CD14-positive monocyte (primary cell): ENCODE data around the gene ARNT2. TPM values are rescaled to one million over a fixed set of nuclear protein-coding genes. Genes with fewer than 3 reads are reported as not detected.

Experiments used
- DNase-seq, 3 donors: peaks; one replicate each; pipeline ENCODE4 v3.0.0-alpha.2; 2011 to 2022
- H2AFZ ChIP-seq: 2 replicates; pipeline ENCODE4 v1.6.0; 2012; ENCODE audit warnings: mild to moderate bottlenecking, low read depth, low read length, inconsistent platforms; ENCODE audit not compliant: insufficient read depth, poor library complexity, severe bottlenecking
- H3K27ac ChIP-seq, 2 donors: 1 replicate in 1 of 2; 2 replicates in 1 of 2; pipeline ENCODE4 v1.5.1; 2012 to 2013; ENCODE audit warnings: low read length in 2 of 2, control low read depth in 1 of 2, inconsistent platforms in 1 of 2, low read depth in 1 of 2, mild to moderate bottlenecking in 1 of 2
- H3K27me3 ChIP-seq, 2 donors: one replicate each; pipeline versions ENCODE4 v1.6.0 to v1.6.1; 2011 to 2013; ENCODE audit warnings: low read length in 2 of 2; ENCODE audit not compliant: control insufficient read depth in 2 of 2, insufficient read depth in 2 of 2
- H3K36me3 ChIP-seq, 2 donors: replicated peaks in 1 of 2; 1 replicate in 1 of 2; 2 replicates in 1 of 2; pipeline versions ENCODE4 v1.5.1 to v1.6.1; 2012 to 2013; ENCODE audit warnings: low read length in 2 of 2, control low read depth in 1 of 2, inconsistent platforms in 1 of 2, mild to moderate bottlenecking in 1 of 2; ENCODE audit not compliant: insufficient read depth in 2 of 2, control insufficient read depth in 1 of 2
- H3K4me1 ChIP-seq, 2 donors: 1 replicate in 1 of 2; 2 replicates in 1 of 2; pipeline versions ENCODE4 v1.5.1 to v1.6.1; 2012 to 2013; ENCODE audit warnings: low read length in 2 of 2, control low read depth in 1 of 2, inconsistent platforms in 1 of 2, mild to moderate bottlenecking in 1 of 2, moderate library complexity in 1 of 2; ENCODE audit not compliant: insufficient read depth in 2 of 2, control insufficient read depth in 1 of 2
- H3K4me2 ChIP-seq: replicated peaks from 2 replicates; pipeline ENCODE3; 2012; ENCODE audit warnings: low read length, moderate library complexity, mild to moderate bottlenecking; ENCODE audit not compliant: poor library complexity, severe bottlenecking; ENCODE audit errors: extremely low read depth
- H3K4me3 ChIP-seq, 3 experiments: fragments of 200-600 bp in 1 of 3; sonication (generic) in 1 of 3; replicated peaks in 1 of 3; 1 replicate in 2 of 3; 2 replicates in 1 of 3; pipeline ENCODE4 v1.5.1; 2011 to 2013; ENCODE audit warnings: low read length in 3 of 3, mild to moderate bottlenecking in 3 of 3, control low read depth in 2 of 3, low read depth in 2 of 3, inconsistent platforms in 1 of 3, moderate library complexity in 1 of 3
- H3K79me2 ChIP-seq: 2 replicates; pipeline ENCODE4 v1.6.0; 2012; ENCODE audit warnings: mild to moderate bottlenecking, control low read depth, inconsistent platforms, low read length, moderate library complexity; ENCODE audit not compliant: insufficient read depth
- H3K9ac ChIP-seq: 2 replicates; pipeline ENCODE4 v1.6.0; 2017; ENCODE audit warnings: low read length, mild to moderate bottlenecking; ENCODE audit not compliant: insufficient read depth, poor library complexity, severe bottlenecking
- H3K9me3 ChIP-seq, 2 donors: replicated peaks in 1 of 2; 1 replicate in 1 of 2; 2 replicates in 1 of 2; pipeline versions ENCODE4 v1.5.1 to v1.6.1; 2012 to 2013; ENCODE audit warnings: low read length in 2 of 2, control low read depth in 1 of 2; ENCODE audit not compliant: control insufficient read depth in 1 of 2, insufficient read depth in 1 of 2
- H4K20me1 ChIP-seq: 2 replicates; pipeline ENCODE4 v1.6.0; 2012; ENCODE audit warnings: mild to moderate bottlenecking, low read length, control low read depth, moderate library complexity; ENCODE audit not compliant: insufficient read depth
- H3K27ac Mint-ChIP-seq, 7 donors: one replicate each; pipeline ENCODE4 v1.8.0; 2020; ENCODE audit warnings: mild to moderate bottlenecking in 7 of 7, mixed read lengths in 7 of 7, moderate library complexity in 6 of 7, inconsistent platforms in 2 of 7
- H3K27me3 Mint-ChIP-seq, 3 donors: one replicate each; pipeline ENCODE4 v1.8.0; 2021 to 2022; ENCODE audit warnings: low read depth in 3 of 3, mild to moderate bottlenecking in 3 of 3, mixed read lengths in 3 of 3, moderate library complexity in 3 of 3, inconsistent platforms in 1 of 3
- H3K36me3 Mint-ChIP-seq, 2 donors: one replicate each; pipeline ENCODE4 v1.8.0; 2020; ENCODE audit warnings: mixed read lengths in 2 of 2, inconsistent platforms in 1 of 2, mild to moderate bottlenecking in 1 of 2
- H3K4me1 Mint-ChIP-seq: one replicate; pipeline ENCODE4 v1.8.0; 2020; ENCODE audit warnings: mild to moderate bottlenecking, mixed read lengths
- H3K4me3 Mint-ChIP-seq, 2 donors: one replicate each; pipeline ENCODE4 v1.8.0; 2020; ENCODE audit warnings: mild to moderate bottlenecking in 2 of 2, mixed read lengths in 2 of 2, moderate library complexity in 1 of 2
- H3K9me3 Mint-ChIP-seq, 7 donors: one replicate each; pipeline ENCODE4 v1.8.0; 2020 to 2022; ENCODE audit warnings: mixed read lengths in 7 of 7, mild to moderate bottlenecking in 6 of 7, moderate library complexity in 6 of 7, inconsistent platforms in 2 of 7
- WGBS: methylation state at CpG from one replicate; pipeline ENCODE4 v1.1.5; 2013; ENCODE audit warnings: missing lambda C conversion rate; ENCODE audit not compliant: insufficient coverage; 5-methylcytosine and 5-hydroxymethylcytosine counted together
- intact Hi-C, 2 donors: fragments of 100-400 bp; cut with micrococcal nuclease; formaldehyde crosslinking; loops; one replicate each; pipeline versions ENCODE4 v1.15.0 to v1.15.1; 2023
- polyA plus RNA-seq, 3 donors: library from polyadenylated mRNA; depleted of rRNA in 1 of 3; unstranded in 2 of 3; stranded (reverse) in 1 of 3; fragments of 300-500 nt in 2 of 3; fragments of >200 nt in 1 of 3; fragmentation: Illumina TruSeq in 2 of 3; gene quantifications; 1 replicate in 2 of 3; 2 replicates in 1 of 3; pipeline ENCODE4 v1.2.3, GENCODE V29; 2012 to 2021
- TF ChIP-seq, protein P1 (sequence below): fragments of 200-600 bp; IDR thresholded peaks from one replicate; pipeline ENCODE4 v1.8.0; 2022; ENCODE audit warnings: antibody characterized with exemption, mild to moderate bottlenecking

The ARNT2 gene
- polyA plus RNA-seq, 3 donors: not detected

- H3K4me3 Mint-ChIP-seq: no peak overlapping the region
- H3K9me3 Mint-ChIP-seq: no peaks in the 10 kb centered on the region
- Histone ChIP-seq H4K20me1 (no peaks in the 10 kb centered on the region), H3K27ac (no peak overlapping the region), H3K4me1 (no peaks in the 10 kb centered on the region), H3K9ac (no peak overlapping the region), H3K9me3 (no peaks in the 10 kb centered on the region), H3K4me3 (no peak overlapping the region), H3K36me3 (no peaks in the 10 kb centered on the region), H2AFZ (no peak overlapping the region), H3K27me3 (no peaks in the 10 kb centered on the region), H3K79me2 (no peaks in the 10 kb centered on the region), H3K4me2 (no peak overlapping the region)
- DNase-seq: no peak
- H3K27me3 Mint-ChIP-seq: peaks cover 2 to 4% (median 4%) of the 10 kb centered on the region in 3 donors
- H3K36me3 Mint-ChIP-seq: no peaks in the 10 kb centered on the region
- intact Hi-C loops: no loop called here
- WGBS: 95% methylated on average over 8 of the region's 8 CpGs
- H3K27ac Mint-ChIP-seq: no peak overlapping the region
- H3K4me1 Mint-ChIP-seq: peaks cover 2% of the 10 kb centered on the region
- TF ChIP-seq, protein P1, sequence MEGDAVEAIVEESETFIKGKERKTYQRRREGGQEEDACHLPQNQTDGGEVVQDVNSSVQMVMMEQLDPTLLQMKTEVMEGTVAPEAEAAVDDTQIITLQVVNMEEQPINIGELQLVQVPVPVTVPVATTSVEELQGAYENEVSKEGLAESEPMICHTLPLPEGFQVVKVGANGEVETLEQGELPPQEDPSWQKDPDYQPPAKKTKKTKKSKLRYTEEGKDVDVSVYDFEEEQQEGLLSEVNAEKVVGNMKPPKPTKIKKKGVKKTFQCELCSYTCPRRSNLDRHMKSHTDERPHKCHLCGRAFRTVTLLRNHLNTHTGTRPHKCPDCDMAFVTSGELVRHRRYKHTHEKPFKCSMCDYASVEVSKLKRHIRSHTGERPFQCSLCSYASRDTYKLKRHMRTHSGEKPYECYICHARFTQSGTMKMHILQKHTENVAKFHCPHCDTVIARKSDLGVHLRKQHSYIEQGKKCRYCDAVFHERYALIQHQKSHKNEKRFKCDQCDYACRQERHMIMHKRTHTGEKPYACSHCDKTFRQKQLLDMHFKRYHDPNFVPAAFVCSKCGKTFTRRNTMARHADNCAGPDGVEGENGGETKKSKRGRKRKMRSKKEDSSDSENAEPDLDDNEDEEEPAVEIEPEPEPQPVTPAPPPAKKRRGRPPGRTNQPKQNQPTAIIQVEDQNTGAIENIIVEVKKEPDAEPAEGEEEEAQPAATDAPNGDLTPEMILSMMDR: no peak
Measured at GRCh38 chr15:80577552-80578205, 173.5 kb downstream of the ARNT2 start.

GRCh38 chr15:80578206-80578595, 174.0 kb downstream of the ARNT2 start:
- Histone ChIP-seq H3K4me3 (no peak overlapping the region), H3K9ac (no peak overlapping the region), H3K4me2 (no peak overlapping the region), H3K4me1 (no peaks in the 10 kb centered on the region), H3K9me3 (no peaks in the 10 kb centered on the region), H3K79me2 (no peaks in the 10 kb centered on the region), H3K27me3 (no peaks in the 10 kb centered on the region), H4K20me1 (no peaks in the 10 kb centered on the region), H2AFZ (no peak overlapping the region), H3K36me3 (no peaks in the 10 kb centered on the region), H3K27ac (no peak overlapping the region)
- Mint-ChIP-seq H3K4me3 (no peak overlapping the region), H3K36me3 (no peaks in the 10 kb centered on the region), H3K9me3 (no peaks in the 10 kb centered on the region), H3K27ac (peak overlapping the region in 1 of 7 donors; percentile 73), H3K27me3 (peaks cover 2 to 4% (median 4%) of the 10 kb centered on the region in 3 donors), H3K4me1 (peaks cover 2% of the 10 kb centered on the region)
- WGBS: 92% methylated on average over 5 of the region's 5 CpGs
- TF ChIP-seq, protein P1: no peak
- DNase-seq: no peak
- intact Hi-C loops: no loop called here
